GM10248 (cell line): ENCODE measurements around the gene BRD9.

ENCODE experiments used
- CTCF ChIA-PET: fragments of 300-600 bp; sonication (Branson Sonifier 250); formaldehyde crosslinking; extraction: SDS; loops from one replicate; lab custom pipeline; 2021; ENCODE audit warnings: antibody characterized with exemption; lab: Yijun Ruan, JAX
- POLR2A ChIA-PET: fragments of 350-650 bp; sonication (Branson Sonifier 250); formaldehyde crosslinking; extraction: SDS; loops from one replicate; lab custom pipeline; 2020; ENCODE audit warnings: antibody characterized with exemption; lab: Yijun Ruan, JAX
- DNase-seq: peaks from one replicate; pipeline ENCODE4 v3.0.0; 2012; ENCODE audit errors: extremely low spot score
- CTCF ChIP-seq: IDR thresholded peaks from 2 replicates; pipeline ENCODE4 v1.5.1; 2012; ENCODE audit warnings: mild to moderate bottlenecking, low read depth; ENCODE audit errors: extremely low read depth, missing control alignments, control extremely low read depth

BRD9 gene

GRCh38 chr5:927172-928015 is 34.8 kb upstream of the BRD9 start:
- ChIA-PET CTCF (interaction anchor here (1.2 kb wide), 1 partner anchor 27 kb away, joined by 3 read pairs; no protein-coding TSS in a partner anchor), POLR2A (no interaction called here)
- no peak for TF ChIP-seq CTCF
- DNase-seq = no peak

GRCh38 chr5:926417-927171 is 34.0 kb upstream of the BRD9 start:
- ChIA-PET CTCF (interaction anchor here (1.2 kb wide), 1 partner anchor 26 kb away, joined by 3 read pairs; no protein-coding TSS in a partner anchor), POLR2A (no interaction called here)
- DNase-seq = peak; percentile 57
- peak; percentile 12 for TF ChIP-seq CTCF

GRCh38 chr5:923281-923873 is 30.8 kb upstream of the BRD9 start:
- POLR2A ChIA-PET = no interaction called here
- peak; percentile 89 for DNase-seq

GRCh38 chr5:922436-923280 is 30.1 kb upstream of the BRD9 start:
- ChIA-PET CTCF (interaction anchor here (0.8 to 3.4 kb wide), 14 partner anchors 9 to 727 kb away, joined by 3 to 22 read pairs (median 4); no protein-coding TSS in a partner anchor), POLR2A (no interaction called here)
- no peak for DNase-seq
- TF ChIP-seq CTCF = no peak

More at GRCh38 chr5:923281-923873, 30.8 kb upstream of the BRD9 start:
- CTCF ChIA-PET = interaction anchor here (0.7 to 3.4 kb wide), 34 partner anchors 8 to 730 kb away, joined by 3 to 22 read pairs (median 3); no protein-coding TSS in a partner anchor
- TF ChIP-seq CTCF = peak; percentile 89

GRCh38 chr5:921456-922435 is 29.1 kb upstream of the BRD9 start:
- POLR2A ChIA-PET = interaction anchor here (0.5 kb wide), 1 partner anchor 240 kb away, joined by 11 read pairs; no protein-coding TSS in a partner anchor
- CTCF ChIA-PET = interaction anchor here (0.8 to 3.4 kb wide), 10 partner anchors 9 to 722 kb away, joined by 3 to 22 read pairs (median 5); no protein-coding TSS in a partner anchor

More at GRCh38 chr5:921456-922435, 29.1 kb upstream of the BRD9 start:
- no peak for DNase-seq
- no peak for TF ChIP-seq CTCF
